Right lung (tissue), 5 donors: Measurements from ENCODE around the gene VAT1L. TPM values are rescaled to one million over a fixed set of nuclear protein-coding genes. Genes with fewer than 3 reads are reported as not detected.
"Not testable (repeated sequence)": the region's sequence is repeated elsewhere in the genome, so short reads cannot be mapped to it uniquely, and the experiment has no call there.

ENCODE experiments used
- DNase-seq, 2 donors: peaks; one replicate each; pipeline ENCODE4 v3.0.0-alpha.2; 2013
- polyA plus RNA-seq, 5 donors: library from polyadenylated mRNA; unstranded; fragments of 120-200 nt; gene quantifications; one replicate each; pipeline versions ENCODE4 v1.2.1 to v1.2.3, GENCODE V29; 2013; ENCODE audit warnings: inconsistent platforms in 1 of 5, low replicate concordance in 1 of 5; ENCODE audit not compliant: insufficient read length in 5 of 5, insufficient read depth in 1 of 5

The VAT1L gene
- polyA plus RNA-seq, 5 donors, result 5.4 to 10.2 (median 7.4) TPM

GRCh38 chr16:77905374-77905920 lies 117.1 kb downstream of the VAT1L start:
- no peak for DNase-seq

- no peak for DNase-seq
Observed at GRCh38 chr16:77910021-77910420, 121.7 kb downstream of the VAT1L start.

GRCh38 chr16:77912617-77913016 lies 124.3 kb downstream of the VAT1L start:
- DNase-seq, result no peak

- DNase-seq, result no peak
Observed at GRCh38 chr16:77913738-77914253, 125.4 kb downstream of the VAT1L start.

DNA sequence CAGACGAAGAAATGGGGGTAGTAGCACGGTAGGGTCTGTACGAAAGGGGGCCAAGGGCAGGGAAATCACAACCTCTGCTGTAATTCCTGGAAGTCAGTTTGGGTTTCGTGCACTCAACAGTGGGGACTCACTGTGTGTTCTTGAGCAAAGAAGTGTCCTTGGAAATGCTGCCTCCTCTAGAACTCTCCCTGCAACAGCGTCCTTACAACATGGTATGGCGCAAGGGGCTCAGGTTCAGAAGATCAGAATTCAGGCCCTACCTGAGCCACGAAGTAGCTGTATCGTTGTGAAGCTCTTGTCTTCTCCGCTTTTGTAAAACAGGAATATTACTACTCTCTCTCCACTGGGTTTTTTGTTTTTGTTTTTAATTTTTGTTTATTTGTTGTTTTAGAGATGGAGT lies 127.7 kb downstream of the VAT1L start:
- DNase-seq, result no peak

DNA sequence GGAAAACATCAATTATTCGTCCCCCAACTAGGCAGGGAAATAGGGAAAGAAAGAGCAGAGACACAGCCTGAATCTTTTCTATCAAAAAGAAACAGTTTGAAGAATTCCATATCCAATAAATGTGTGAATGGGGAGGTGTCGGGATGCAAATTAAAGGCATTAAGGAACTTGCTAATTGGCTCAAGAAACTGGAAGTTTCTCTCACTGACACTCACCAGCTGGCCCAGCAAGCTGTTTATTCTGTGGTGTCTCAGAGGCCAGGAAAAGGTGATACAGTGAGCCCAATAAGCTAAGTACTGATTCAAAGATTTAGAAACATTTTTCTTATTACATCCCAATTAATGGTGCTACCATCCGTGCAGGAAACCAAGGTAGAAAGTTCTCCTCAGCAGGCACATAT lies 129.6 kb downstream of the VAT1L start:
- DNase-seq, result no peak

GRCh38 chr16:77918809-77919707 lies 130.7 kb downstream of the VAT1L start:
- peak; percentile 54 to 62 for DNase-seq

DNA sequence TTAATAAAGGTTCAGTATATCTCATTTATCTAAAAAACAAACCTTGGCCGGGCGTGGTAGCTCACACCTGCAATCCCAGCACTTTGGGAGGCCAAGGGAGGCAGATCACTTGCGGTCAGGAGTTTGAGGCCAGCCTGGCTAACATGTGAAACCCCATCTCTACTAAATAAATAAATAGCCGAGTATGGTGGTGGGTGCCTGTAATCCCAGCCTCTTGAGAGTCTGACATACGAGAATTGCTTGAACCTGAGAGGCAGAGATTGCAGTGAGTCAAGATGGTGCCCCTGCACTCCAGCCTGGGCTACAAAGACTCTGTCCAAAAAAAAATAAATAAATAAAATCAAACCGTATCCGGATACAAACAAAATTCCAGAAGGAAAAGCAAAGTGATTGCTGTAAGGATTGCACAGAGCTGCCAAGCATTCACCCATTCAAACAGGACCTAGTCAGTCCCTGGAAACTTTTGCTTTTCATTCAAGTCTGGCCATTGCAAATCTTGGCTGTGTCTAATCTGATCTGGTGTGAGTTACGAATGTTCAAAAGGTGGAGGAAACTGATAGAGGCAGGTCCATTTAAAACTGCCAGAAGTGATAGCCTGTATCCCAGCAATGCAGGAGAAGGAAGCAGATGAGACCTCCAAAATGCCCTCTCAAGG lies 131.5 kb downstream of the VAT1L start:
- DNase-seq, result no peak

- DNase-seq, result no peak
Observed at GRCh38 chr16:77920984-77921383, 132.6 kb downstream of the VAT1L start.

DNA sequence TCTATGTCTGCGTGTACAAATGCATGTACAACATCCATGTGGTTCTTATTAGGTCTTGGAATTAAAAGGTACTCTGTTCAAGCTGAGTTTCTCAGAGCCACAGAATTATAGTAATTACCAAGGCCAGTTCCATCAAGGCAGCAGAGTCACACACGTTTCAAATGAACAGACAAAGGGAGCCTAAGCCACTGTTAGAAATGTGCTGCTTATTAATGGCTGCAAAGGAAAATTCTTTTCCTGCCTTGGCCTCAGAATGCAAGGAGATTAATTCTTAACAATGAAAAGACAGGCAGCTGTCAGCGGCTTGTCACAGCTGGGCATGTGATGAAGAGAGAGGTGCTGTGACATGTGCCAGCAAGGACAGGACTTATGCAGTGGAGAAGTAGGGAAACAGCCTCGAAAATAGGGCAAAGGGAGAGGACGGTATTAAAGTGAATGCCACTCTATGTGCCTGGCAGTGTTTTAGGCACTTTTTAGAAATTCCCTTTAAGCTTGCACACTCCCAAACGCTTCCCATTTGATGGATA lies 133.9 kb downstream of the VAT1L start:
- no peak for DNase-seq

GRCh38 chr16:77925531-77925930 lies 137.2 kb downstream of the VAT1L start:
- DNase-seq, result no peak

DNA sequence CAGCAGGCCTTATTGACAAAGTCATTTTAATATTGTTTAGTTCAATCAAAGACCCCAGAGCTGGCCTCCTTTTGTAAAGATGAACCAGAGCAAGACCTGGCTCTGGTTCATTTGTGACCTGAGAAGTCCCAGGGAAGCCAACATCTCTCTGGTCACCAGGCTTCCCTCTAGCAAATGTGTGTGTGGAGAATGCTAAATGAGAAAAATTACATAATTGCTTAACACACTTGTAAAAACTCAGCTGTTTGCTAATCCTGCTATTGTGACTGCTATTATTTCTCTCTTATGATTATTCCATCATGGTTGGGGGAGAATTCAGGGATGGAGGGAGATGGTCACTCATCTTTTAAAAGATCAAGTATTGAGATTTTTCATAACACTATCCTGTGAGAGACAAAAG lies 139.7 kb downstream of the VAT1L start:
- DNase-seq, result no peak

DNA sequence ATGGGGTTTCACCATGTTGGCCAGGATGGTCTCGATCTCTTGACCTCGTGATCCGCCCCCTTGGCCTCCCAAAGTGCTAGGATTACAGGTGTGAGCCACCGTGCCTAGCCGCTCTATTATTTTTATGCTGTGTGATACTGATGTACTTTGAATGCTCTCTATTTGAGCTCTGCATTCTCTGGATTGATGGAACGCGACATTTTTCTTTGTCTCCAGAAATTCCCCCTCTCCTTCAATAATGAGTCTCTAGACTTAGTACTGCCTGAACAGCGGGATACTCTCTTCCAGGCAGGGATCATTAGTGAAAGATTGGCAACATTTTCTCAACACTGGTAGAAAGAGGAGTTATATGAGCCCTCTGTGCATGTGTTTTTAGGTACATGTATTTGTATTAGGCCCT lies 140.6 kb downstream of the VAT1L start:
- no peak for DNase-seq

DNA sequence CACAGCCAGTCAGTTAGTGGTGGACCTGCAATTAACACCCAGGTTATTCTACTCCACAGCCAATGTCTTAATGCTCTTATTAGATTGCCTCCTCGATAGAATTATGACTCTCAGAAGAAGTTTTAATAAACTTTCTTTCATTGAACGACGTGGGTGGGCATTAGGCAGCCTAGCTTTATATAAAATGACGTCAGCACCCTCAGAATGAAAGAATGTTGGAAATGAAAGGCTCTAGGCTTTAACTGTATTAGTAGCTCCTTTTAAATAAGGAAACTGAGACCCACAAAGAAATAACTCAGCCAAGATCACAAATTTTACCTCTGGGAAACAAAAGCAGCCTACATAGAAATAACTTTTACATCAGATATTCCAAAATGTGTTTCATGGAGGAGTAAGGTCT lies 142.7 kb downstream of the VAT1L start:
- DNase-seq, result no peak

DNA sequence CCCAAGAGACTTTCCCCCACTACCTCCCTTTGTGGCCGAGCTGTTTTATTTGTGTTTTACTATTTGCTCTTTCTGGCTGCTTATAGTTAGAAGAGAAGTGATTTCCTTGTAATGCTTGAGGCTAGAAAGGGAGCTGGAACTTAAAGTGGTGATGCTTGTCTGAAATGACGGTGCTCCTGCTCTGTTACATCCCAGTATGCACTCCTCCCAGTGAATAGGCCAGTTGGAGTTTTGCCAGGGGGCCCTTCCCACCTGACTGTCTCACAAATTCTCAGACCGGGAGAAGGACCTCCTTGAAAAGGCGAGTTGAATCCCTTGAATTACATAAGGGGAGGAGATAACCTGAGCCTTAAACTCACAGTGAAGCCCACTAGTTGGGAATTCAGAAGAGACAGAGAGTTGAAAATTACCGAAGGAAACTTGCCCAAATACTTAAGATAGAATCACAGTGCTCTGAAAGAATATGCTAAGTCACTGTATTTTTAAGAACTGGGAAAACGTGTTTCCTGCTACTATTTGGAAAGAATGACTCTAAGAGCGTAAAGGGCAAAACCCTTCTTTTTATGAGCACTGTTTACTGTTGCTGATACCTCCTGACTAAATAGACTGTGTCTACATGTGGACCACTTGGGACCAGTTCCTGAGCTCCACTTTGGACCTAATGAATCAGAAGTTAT lies 149.2 kb downstream of the VAT1L start:
- DNase-seq, result no peak

DNA sequence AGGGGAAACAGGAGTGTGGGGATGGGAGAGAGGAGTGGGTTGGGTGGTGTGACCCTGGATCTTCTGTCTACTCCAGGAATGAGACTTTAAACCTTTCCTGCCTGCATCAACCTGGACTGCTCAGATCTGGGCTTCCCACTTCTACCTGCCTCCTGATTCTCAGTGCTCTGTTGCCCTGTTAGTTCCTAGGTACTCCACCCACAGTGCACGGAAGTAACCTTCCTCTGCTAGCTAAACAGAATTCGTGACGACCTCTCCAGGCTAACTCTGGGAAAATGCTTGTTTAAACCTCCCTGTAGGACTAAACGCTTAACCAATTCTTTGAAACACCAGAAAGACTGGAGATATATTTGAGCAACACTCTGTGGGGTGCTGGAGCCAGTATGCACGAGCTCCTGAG lies 150.5 kb downstream of the VAT1L start:
- no peak for DNase-seq

GRCh38 chr16:77939968-77940367 lies 151.6 kb downstream of the VAT1L start:
- DNase-seq, result no peak

DNA sequence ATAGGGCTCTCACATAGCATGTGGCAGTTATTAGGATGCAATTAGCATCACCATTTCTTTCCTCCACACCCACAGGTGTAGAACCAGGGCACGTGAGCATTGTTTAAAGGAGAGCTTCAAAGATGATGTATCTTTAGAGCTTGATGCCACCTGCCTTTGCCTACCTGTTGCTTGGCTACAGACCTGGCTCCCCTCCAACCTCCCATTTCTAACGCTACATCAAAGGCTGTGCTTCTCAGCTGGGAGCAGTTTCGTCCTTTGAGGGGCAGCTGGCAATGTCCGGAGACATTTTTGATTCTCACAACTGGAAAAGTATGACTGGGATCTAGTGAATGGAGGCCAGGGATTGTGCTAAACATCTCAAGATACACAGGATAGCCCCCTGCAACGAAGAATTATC lies 155.4 kb downstream of the VAT1L start:
- DNase-seq, result no peak

DNA sequence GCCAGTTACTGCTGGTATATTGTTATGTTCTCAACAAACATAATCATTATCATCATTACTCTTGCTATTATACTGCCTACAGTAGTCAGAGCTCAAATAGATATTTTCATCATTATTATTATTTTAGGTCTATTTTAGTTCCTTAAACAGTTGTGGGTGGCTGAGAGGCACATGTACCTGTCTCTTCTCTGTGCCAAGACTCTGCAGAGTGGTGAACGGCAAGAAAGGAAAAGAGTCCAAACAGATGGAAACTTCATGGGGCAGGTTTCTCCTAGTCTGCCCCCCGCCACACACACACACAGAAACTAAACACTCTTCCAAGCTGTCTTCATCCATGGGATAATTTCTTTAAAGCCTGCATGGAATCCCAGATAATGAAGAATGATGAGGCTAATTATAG lies 156.3 kb downstream of the VAT1L start:
- no peak for DNase-seq

DNA sequence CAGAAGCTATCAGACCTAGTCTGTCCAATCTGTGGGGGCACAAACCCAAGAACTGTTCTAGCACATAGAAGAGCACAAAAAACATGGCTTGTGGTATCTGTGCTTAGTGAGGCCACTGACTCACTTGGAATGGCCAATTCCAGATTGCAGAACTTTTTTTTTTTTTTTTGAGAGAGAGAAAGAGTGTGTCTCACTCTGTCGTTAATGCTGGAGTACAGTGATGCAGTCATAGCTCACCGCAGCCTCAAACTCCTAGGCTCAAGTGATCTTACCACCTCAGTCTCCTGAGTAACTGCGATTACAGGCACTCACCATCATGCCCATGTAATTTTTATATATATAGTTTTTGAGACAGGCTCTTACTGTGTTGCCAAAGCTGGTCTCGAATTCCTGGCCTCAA lies 156.8 kb downstream of the VAT1L start:
- DNase-seq, result no peak

DNA sequence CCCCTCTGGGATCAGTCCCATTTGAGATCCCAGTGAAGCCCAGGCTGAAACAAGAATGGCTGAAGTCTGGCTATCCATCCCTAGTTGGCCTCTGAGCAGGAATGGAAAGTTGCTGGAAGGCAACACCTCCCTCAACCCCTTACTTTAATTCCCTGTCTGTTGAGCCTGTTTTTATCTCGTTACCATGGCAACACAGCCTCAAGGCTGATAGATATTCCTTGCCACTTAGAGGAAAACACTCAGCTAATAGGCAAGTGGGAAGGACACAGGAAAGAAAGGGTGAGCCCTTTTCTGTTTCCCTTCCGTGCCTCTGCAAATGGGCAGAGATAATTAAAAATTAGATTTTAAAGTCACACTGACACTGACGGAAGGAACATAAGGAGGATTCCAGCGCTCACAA lies 158.5 kb downstream of the VAT1L start:
- DNase-seq, result no peak

DNA sequence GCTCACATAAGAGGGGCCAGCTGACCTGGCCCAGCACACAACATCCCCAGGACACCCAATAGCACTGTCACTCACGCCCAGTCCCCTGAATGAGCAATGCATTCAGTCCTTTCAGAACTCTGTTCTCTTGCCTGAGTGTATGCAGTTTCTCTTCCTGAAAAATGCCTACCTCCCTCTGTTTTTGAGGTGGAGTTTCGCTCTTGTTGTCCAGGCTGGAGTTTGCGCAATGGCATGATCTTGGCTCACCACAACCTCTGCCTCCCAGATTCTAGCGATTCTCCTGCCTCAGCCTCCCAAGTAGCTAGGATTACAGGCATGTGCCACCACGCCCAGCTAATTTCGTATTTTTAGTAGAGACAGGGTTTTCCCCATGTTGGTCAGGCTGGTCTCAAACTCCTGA lies 159.2 kb downstream of the VAT1L start:
- not testable (repeated sequence) for DNase-seq
